M059J (cell line): Measurements from ENCODE around the gene CXorf65. TPM values are rescaled to one million over a fixed set of nuclear protein-coding genes. Genes with fewer than 3 reads are reported as not detected.

Experiments used
- DNase-seq: peaks from one replicate; pipeline ENCODE4 v3.0.0-alpha.2; 2012; ENCODE audit warnings: low read depth
- total RNA-seq: library from RNA; depleted of rRNA; stranded (reverse); fragments of >200 nt; shearing (Covaris generic); gene quantifications from 2 replicates; pipeline ENCODE4 v1.2.3, GENCODE V29; 2014; rRNA removed

The CXorf65 gene
- not detected in 2 replicates for total RNA-seq

GRCh38 chrX:71106427-71106826 is at the start of gene CXorf65:
CXorf65 (minus strand) TSS chrX:71106740; CDS start chrX:71106556, 184 bp downstream.
- DNase-seq: peak; percentile 32

- DNase-seq: no peak
Measured at GRCh38 chrX:71154641-71155040, 48.1 kb upstream of the CXorf65 start.

- no peak for DNase-seq
Measured at GRCh38 chrX:71154196-71154595, 47.7 kb upstream of the CXorf65 start.

- DNase-seq: no peak
Measured at GRCh38 chrX:71151366-71151765, 44.8 kb upstream of the CXorf65 start.

GRCh38 chrX:71148278-71148663 is 41.7 kb upstream of the CXorf65 start:
- DNase-seq: no peak

GRCh38 chrX:71147496-71148277 is 41.1 kb upstream of the CXorf65 start:
- DNase-seq: no peak

GRCh38 chrX:71144651-71145050 is 38.1 kb upstream of the CXorf65 start, which contains the start of gene NLGN3:
NLGN3 (plus strand) TSS chrX:71144841; CDS start chrX:71147750, 2,909 bp downstream.
- no peak for DNase-seq

GRCh38 chrX:71143508-71143907 is 37.0 kb upstream of the CXorf65 start:
- DNase-seq: peak; percentile 15

- no peak for DNase-seq
Measured at GRCh38 chrX:71140440-71140839, 33.9 kb upstream of the CXorf65 start.

- DNase-seq: no peak
Measured at GRCh38 chrX:71131510-71131909, 25.0 kb upstream of the CXorf65 start.

- DNase-seq: no peak
Measured at GRCh38 chrX:71128915-71129765, 22.6 kb upstream of the CXorf65 start.

GRCh38 chrX:71128166-71128833 is 21.8 kb upstream of the CXorf65 start:
- DNase-seq: peak; percentile 69

GRCh38 chrX:71118985-71119535 is 12.5 kb upstream of the CXorf65 start:
- DNase-seq: no peak

- DNase-seq: peak; percentile 83
Measured at GRCh38 chrX:71118032-71118984, 11.8 kb upstream of the CXorf65 start, which contains the start of gene MED12. MED12 (plus strand) TSS chrX:71118596; CDS start chrX:71118755, 159 bp downstream.

GRCh38 chrX:71117358-71117757 is 10.8 kb upstream of the CXorf65 start:
- DNase-seq: no peak

GRCh38 chrX:71111921-71112431 is 5.4 kb upstream of the CXorf65 start:
- DNase-seq: no peak

GRCh38 chrX:71111141-71111843 is 4.8 kb upstream of the CXorf65 start, which contains the start of gene IL2RG:
IL2RG (minus strand) TSS chrX:71111577; CDS start chrX:71111539, 38 bp downstream.
- DNase-seq: peak; percentile 13

- no peak for DNase-seq
Measured at GRCh38 chrX:71109051-71109450, 2.5 kb upstream of the CXorf65 start.

GRCh38 chrX:71107762-71108360 is 1.3 kb upstream of the CXorf65 start:
- DNase-seq: no peak
